ENCODE measurements around the gene USP12.

DNA sequence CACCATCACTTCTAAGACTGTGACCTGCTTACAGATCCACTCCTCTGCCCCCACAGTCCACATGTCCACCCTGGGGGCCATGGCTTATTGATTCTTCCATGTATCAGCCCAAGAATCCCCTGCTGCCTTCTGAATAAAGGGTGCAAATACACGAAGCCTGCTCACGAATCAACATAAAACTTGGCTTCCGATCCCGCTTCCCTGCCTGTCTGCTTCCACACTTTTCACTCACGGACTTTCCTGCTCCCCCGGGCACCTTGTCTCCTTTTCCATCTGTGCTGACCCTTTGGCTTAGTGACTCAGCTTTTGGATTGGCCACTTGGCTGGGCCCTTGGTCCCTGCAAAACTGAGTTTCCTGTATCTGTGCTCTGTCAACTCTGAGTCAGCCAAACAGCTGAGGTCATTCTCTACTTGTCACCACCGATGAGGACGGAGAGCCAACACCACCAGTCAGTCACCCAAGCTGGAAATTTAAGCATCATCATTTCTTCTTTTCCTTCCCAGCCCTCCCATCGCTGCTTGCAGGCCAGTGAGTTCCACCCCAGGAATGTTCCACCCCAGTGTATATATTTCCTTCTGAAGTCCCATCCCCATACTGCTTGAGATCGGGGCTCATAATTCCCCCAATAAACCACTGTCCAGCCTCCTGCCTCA lies 11.4 kb upstream of the USP12 start:
- TF ChIP-seq, protein P1, sequence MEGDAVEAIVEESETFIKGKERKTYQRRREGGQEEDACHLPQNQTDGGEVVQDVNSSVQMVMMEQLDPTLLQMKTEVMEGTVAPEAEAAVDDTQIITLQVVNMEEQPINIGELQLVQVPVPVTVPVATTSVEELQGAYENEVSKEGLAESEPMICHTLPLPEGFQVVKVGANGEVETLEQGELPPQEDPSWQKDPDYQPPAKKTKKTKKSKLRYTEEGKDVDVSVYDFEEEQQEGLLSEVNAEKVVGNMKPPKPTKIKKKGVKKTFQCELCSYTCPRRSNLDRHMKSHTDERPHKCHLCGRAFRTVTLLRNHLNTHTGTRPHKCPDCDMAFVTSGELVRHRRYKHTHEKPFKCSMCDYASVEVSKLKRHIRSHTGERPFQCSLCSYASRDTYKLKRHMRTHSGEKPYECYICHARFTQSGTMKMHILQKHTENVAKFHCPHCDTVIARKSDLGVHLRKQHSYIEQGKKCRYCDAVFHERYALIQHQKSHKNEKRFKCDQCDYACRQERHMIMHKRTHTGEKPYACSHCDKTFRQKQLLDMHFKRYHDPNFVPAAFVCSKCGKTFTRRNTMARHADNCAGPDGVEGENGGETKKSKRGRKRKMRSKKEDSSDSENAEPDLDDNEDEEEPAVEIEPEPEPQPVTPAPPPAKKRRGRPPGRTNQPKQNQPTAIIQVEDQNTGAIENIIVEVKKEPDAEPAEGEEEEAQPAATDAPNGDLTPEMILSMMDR (IDR thresholded peaks at IDR 0.05): no peak
- peak in 1 of 2 donors; percentile 47 for TF ChIP-seq POLR2AphosphoS5 (IDR thresholded peaks at IDR 0.05)
- no peak for TF ChIP-seq POLR2A (IDR thresholded peaks at IDR 0.05)
- no peak for TF ChIP-seq EP300 (IDR thresholded peaks at IDR 0.05)
